ENCODE measurements around the gene CDK12.

Gene CDK12

GRCh38 chr17:39551879-39552278, 90.6 kb downstream of the CDK12 start:
- no peak for DNase-seq

- DNase-seq: no peak
Measured at GRCh38 chr17:39553341-39553945, 92.2 kb downstream of the CDK12 start.

- DNase-seq: no peak
Measured at GRCh38 chr17:39555368-39555767, 94.1 kb downstream of the CDK12 start.

- DNase-seq: no peak
Measured at GRCh38 chr17:39556423-39556822, 95.1 kb downstream of the CDK12 start.

- no peak for DNase-seq
Measured at GRCh38 chr17:39562395-39562794, 101.1 kb downstream of the CDK12 start.

GRCh38 chr17:39562976-39563375, 101.7 kb downstream of the CDK12 start:
- no peak for DNase-seq

- no peak for DNase-seq
Measured at GRCh38 chr17:39563476-39563875, 102.2 kb downstream of the CDK12 start.

- DNase-seq: no peak
Measured at GRCh38 chr17:39564211-39564848, 103.0 kb downstream of the CDK12 start.

GRCh38 chr17:39566094-39566850, 105.0 kb downstream of the CDK12 start:
- no peak for DNase-seq

- no peak for DNase-seq
Measured at GRCh38 chr17:39568702-39569101, 107.4 kb downstream of the CDK12 start.

GRCh38 chr17:39569126-39569525, 107.8 kb downstream of the CDK12 start:
- DNase-seq: no peak

- DNase-seq: no peak
Measured at GRCh38 chr17:39572121-39572520, 110.8 kb downstream of the CDK12 start.

GRCh38 chr17:39573447-39574298, 112.4 kb downstream of the CDK12 start:
- DNase-seq: no peak

- no peak for DNase-seq
Measured at GRCh38 chr17:39576187-39576586, 114.9 kb downstream of the CDK12 start.

- no peak for DNase-seq
Measured at GRCh38 chr17:39578272-39578671, 117.0 kb downstream of the CDK12 start.

- no peak for DNase-seq
Measured at GRCh38 chr17:39579318-39580081, 118.2 kb downstream of the CDK12 start.

GRCh38 chr17:39580082-39580468, 118.8 kb downstream of the CDK12 start:
- DNase-seq: no peak

GRCh38 chr17:39581071-39581758, 119.9 kb downstream of the CDK12 start:
- no peak for DNase-seq

- DNase-seq: no peak
Measured at GRCh38 chr17:39581759-39582085, 120.4 kb downstream of the CDK12 start.

- no peak for DNase-seq
Measured at GRCh38 chr17:39582658-39583057, 121.4 kb downstream of the CDK12 start.
